Measurements from ENCODE around the gene MIER1.

Gene MIER1

DNA sequence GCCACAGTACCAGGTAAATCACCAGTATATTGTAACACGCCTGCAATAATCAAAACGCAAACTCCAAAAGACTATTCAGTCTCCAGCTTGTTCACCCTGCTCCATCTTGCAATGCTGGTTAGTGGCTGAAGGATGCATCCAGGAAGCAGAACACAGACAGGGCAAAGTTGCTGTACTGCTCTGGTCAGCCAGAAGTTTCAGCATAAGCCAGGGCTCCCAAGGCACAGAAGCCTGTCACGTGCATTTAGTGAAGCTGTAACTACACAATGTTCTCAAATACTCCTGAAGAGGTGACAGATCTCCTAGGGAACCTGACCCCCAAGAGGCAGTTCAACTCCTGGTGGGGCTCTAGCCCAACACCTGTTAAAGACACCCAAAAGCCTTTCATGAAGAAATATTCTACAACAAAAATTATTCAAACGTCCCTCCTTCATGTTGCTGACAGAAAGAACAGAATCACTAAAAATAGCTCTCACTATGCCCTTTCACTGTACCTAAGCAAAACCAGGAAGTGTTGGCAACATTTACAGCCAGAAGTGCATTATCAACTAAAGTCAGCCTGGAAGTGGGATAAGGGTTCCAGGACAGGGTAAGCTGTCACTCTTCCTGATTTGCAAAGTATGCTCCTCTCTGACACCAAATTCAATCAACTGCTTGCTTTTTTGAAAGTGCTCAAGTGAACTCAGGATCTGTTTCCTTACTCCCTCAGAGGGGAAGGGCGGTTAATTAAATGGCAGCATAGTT is 77.1 kb downstream of the MIER1 start:
- peaks cover 8 to 75% of the 10 kb centered on the region in 2 experiments for H3K36me3 ChIP-seq (ENCODE audit: control insufficient read depth in 2 of 2, insufficient read depth in 1 of 2, low read length in 2 of 2)
- no peaks in the 10 kb centered on the region for H3K4me1 ChIP-seq (ENCODE audit: control insufficient read depth, insufficient read depth, low read length)
- no peaks in the 10 kb centered on the region for H3K9me3 ChIP-seq (ENCODE audit: control insufficient read depth, insufficient read depth, low read depth, low read length)
- H3K4me3 ChIP-seq (ENCODE audit: low read depth, low read length), result no peak overlapping the region
- CTCF ChIA-PET, result interaction anchor here (4.1 kb wide), 1 partner anchor 147 kb away, joined by 16 read pairs; no protein-coding TSS in a partner anchor
- no peak overlapping the region for H3K27ac ChIP-seq (ENCODE audit: extremely low read depth, low read depth, low read length)
- TF ChIP-seq ZNF473 (tag by site-specific recombination; IDR thresholded peaks at IDR 0.05) (no peak), ZNF366 (tag by site-specific recombination; conservative IDR thresholded peaks at IDR 0.05) (no peak), ZNF768 (tag by site-specific recombination; IDR thresholded peaks at IDR 0.05) (no peak), ZNF23 (tag by site-specific recombination; IDR thresholded peaks at IDR 0.05; ENCODE audit: borderline replicate concordance) (no peak), ZBTB21 (tag by site-specific recombination; IDR thresholded peaks at IDR 0.05) (no peak), ZNF138 (tag by site-specific recombination; IDR thresholded peaks at IDR 0.05; ENCODE audit: borderline replicate concordance) (no peak), ZNF354C (tag by site-specific recombination; IDR thresholded peaks at IDR 0.05; ENCODE audit: borderline replicate concordance, low read depth) (no peak), ZNF404 (tag by site-specific recombination; IDR thresholded peaks at IDR 0.05) (no peak), ZNF501 (tag by site-specific recombination; IDR thresholded peaks at IDR 0.05) (no peak), ZBTB8A (tag by site-specific recombination; IDR thresholded peaks at IDR 0.05) (no peak), KLF1 (tag by site-specific recombination; IDR thresholded peaks at IDR 0.05) (no peak), ZNF2 (tag by site-specific recombination; IDR thresholded peaks at IDR 0.05) (no peak), ZNF416 (tag by site-specific recombination; IDR thresholded peaks at IDR 0.05) (no peak), ZNF626 (tag by site-specific recombination; IDR thresholded peaks at IDR 0.05) (no peak)
- TF ChIP-seq, protein P1, sequence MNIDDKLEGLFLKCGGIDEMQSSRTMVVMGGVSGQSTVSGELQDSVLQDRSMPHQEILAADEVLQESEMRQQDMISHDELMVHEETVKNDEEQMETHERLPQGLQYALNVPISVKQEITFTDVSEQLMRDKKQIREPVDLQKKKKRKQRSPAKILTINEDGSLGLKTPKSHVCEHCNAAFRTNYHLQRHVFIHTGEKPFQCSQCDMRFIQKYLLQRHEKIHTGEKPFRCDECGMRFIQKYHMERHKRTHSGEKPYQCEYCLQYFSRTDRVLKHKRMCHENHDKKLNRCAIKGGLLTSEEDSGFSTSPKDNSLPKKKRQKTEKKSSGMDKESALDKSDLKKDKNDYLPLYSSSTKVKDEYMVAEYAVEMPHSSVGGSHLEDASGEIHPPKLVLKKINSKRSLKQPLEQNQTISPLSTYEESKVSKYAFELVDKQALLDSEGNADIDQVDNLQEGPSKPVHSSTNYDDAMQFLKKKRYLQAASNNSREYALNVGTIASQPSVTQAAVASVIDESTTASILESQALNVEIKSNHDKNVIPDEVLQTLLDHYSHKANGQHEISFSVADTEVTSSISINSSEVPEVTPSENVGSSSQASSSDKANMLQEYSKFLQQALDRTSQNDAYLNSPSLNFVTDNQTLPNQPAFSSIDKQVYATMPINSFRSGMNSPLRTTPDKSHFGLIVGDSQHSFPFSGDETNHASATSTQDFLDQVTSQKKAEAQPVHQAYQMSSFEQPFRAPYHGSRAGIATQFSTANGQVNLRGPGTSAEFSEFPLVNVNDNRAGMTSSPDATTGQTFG (tag by site-specific recombination; IDR thresholded peaks at IDR 0.05; ENCODE audit: borderline replicate concordance), result no peak
- TF ChIP-seq, protein P2, sequence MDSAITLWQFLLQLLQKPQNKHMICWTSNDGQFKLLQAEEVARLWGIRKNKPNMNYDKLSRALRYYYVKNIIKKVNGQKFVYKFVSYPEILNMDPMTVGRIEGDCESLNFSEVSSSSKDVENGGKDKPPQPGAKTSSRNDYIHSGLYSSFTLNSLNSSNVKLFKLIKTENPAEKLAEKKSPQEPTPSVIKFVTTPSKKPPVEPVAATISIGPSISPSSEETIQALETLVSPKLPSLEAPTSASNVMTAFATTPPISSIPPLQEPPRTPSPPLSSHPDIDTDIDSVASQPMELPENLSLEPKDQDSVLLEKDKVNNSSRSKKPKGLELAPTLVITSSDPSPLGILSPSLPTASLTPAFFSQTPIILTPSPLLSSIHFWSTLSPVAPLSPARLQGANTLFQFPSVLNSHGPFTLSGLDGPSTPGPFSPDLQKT (IDR thresholded peaks at IDR 0.05; ENCODE audit: borderline replicate concordance, low read depth, low read length), result no peak
- POLR2A ChIA-PET, result no interaction called here

DNA sequence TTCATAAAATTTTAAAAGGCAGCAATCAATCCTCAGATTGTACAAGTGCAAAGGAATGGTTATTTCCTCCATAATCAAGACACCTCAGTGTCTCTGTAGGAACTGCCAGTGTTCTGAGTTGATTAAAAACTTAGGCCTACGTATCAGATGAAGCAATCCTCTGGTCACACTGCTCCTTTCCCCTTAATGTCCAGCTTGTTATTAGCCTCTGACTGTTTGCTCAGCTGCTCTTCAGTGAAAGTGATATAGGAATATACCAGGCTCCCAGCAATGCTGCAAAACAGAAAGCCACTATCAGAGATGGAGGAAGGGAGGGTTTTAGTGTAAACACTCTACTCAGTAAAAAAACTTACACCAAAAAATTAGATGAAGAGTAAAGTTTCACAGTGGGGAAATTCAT is 79.4 kb downstream of the MIER1 start:
- ChIA-PET POLR2A (interaction anchor here (0.5 kb wide), 1 partner anchor 493 kb away, joined by 3 read pairs; no protein-coding TSS in a partner anchor), CTCF (interaction anchor here (0.7 to 4.1 kb wide), 3 partner anchors 8 to 145 kb away, joined by 3 to 16 read pairs (median 6); no protein-coding TSS in a partner anchor)
- no peak overlapping the region for H3K4me3 ChIP-seq (ENCODE audit: low read depth, low read length)
- no peak overlapping the region for H3K27ac ChIP-seq (ENCODE audit: extremely low read depth, low read depth, low read length)
- H3K36me3 ChIP-seq (ENCODE audit: control insufficient read depth in 2 of 2, insufficient read depth in 1 of 2, low read length in 2 of 2), result peaks cover 4 to 66% of the 10 kb centered on the region in 2 experiments; a peak in 2 of 3 replicates
- no peak for TF ChIP-seq ZNF776 (tag by site-specific recombination; IDR thresholded peaks at IDR 0.05; ENCODE audit: borderline replicate concordance)
- TF ChIP-seq ZNF155 (tag by site-specific recombination; IDR thresholded peaks at IDR 0.05), result no peak
- TF ChIP-seq ZNF341 (tag by site-specific recombination; IDR thresholded peaks at IDR 0.05; ENCODE audit: low read depth), result no peak
- TF ChIP-seq ZNF585B (tag by site-specific recombination; IDR thresholded peaks at IDR 0.05), result no peak
- no peak for TF ChIP-seq ZNF221 (tag by site-specific recombination; IDR thresholded peaks at IDR 0.05; ENCODE audit: borderline replicate concordance)
- TF ChIP-seq ZNF223 (tag by site-specific recombination; IDR thresholded peaks at IDR 0.05), result no peak
- H3K9me3 ChIP-seq (ENCODE audit: control insufficient read depth, insufficient read depth, low read depth, low read length), result no peaks in the 10 kb centered on the region
- H3K4me1 ChIP-seq (ENCODE audit: control insufficient read depth, insufficient read depth, low read length), result no peaks in the 10 kb centered on the region

Data from HEK293 (cell line).